Stimulated activated CD4-positive, alpha-beta T cell treated with anti-CD3 and anti-CD28 coated beads, Interleukin-15, amount 100 ng/mL, for 48 hours (primary cell): ENCODE results near the gene GAB2.
"Not testable (repeated sequence)": the region's sequence is repeated elsewhere in the genome, so short reads cannot be mapped to it uniquely, and the experiment has no call there.

Experiments
- DNase-seq, 2 donors: peaks; one replicate each; pipeline ENCODE4 v3.0.0-alpha.2; 2020; ENCODE audit warnings: low read depth in 2 of 2

The GAB2 gene

GRCh38 chr11:78370406-78371172 lies 47.0 kb downstream of the GAB2 start:
- DNase-seq = no peak

DNA sequence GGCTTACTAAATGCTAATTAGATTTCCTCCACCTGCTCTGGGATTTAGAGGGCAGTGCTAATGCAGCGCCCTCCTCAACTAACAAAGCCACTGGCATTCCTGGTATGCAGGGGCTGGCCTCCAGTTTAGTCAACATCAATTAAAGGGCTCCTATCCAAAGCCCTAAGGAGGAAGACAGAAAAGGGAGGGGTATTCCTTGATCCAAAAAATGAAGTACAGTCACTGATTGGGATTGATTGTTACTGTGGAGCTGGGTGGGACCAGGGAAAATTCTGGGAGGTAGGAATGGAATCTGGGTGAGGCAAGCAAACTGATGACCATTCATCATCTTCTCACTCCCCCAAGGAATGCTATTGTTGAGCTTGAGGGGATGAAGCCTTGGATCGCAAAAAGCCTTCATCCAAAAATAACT lies 52.2 kb downstream of the GAB2 start:
- DNase-seq = no peak

GRCh38 chr11:78364128-78364751 lies 53.4 kb downstream of the GAB2 start:
- DNase-seq = no peak

- no peak for DNase-seq
Measured at GRCh38 chr11:78363024-78363619, 54.5 kb downstream of the GAB2 start.

- no peak for DNase-seq
Measured at GRCh38 chr11:78361228-78361627, 56.4 kb downstream of the GAB2 start.

GRCh38 chr11:78359921-78360320 lies 57.7 kb downstream of the GAB2 start:
- no peak for DNase-seq

- DNase-seq = not testable (repeated sequence)
Measured at GRCh38 chr11:78357924-78358323, 59.7 kb downstream of the GAB2 start.

DNA sequence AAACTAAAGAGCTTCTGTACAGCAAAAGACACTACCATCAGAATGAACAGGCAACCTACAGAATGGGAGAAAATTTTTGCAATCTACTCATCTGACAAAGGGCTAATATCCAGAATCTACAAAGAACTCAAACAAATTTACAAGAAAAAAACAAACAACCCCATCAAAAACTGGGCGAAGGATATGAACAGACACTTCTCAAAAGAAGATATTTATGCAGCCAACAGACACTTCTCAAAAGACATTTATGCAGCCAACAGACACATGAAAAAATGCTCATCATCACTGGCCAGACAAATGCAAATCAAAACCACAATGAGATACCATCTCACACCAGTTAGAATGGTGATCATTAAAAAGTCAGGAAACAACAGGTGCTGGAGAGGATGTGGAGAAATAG lies 60.2 kb downstream of the GAB2 start:
- not testable (repeated sequence) for DNase-seq

- not testable (repeated sequence) for DNase-seq
Measured at GRCh38 chr11:78355742-78356141, 61.9 kb downstream of the GAB2 start.

DNA sequence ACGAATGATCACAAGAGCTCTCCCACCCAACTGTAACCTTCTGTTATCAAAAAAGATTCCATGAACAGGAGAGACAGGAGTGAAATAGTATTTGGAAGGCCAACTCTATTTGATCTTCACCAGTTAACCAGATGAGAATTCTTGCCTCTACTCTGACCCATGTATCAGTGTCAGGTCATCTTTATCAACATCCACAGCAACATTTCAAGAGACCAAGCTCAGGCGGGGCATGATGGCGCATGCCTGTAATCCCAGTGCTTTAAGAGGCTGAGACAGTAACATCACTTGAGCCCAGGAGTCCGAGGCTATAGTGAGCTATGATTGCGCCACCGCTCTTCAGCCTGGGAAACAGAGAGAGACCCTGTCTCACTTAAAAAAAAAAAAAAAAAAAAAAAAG lies 62.3 kb downstream of the GAB2 start:
- no peak for DNase-seq

GRCh38 chr11:78354408-78355308 lies 63.0 kb downstream of the GAB2 start:
- no peak for DNase-seq

DNA sequence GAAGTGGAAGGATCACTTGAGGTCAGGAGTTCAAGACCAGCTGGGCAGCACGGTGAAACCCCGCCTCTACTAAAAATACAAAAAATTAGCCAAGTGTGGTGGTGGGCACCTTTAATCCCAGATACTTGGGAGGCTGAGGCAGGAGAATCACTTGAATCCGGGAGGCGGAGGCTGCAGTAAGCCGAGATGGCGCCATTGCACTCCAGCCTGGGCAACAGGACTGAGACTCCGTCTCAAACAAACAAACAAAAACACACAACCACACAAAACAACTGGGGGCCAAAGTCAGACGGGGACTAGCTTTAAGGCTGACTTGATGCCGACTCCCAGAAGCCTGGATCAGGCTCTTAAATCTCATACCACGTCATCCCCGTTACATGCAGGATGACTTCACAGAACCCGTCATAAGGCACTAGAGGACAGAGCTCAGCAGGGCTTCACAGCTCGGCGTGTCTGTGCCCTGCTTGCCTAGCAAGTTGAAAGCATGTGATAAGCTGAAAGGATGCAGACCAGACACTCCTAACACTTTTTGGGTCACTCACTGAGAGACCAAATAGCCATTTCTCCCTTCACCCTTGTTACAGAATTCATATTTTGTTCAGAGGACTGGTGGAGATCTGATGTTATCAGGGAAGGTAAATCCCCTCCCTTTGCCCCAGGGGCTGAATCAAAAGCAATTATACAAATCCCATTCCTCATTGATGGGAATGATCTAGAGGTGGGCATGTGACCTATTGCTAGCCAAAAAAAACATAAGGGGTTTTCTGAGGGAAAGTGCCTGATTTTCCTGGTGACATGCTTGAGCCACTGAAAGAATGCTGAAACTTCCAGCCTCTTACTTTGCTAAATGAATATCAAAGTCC lies 65.4 kb downstream of the GAB2 start:
- DNase-seq = no peak

DNA sequence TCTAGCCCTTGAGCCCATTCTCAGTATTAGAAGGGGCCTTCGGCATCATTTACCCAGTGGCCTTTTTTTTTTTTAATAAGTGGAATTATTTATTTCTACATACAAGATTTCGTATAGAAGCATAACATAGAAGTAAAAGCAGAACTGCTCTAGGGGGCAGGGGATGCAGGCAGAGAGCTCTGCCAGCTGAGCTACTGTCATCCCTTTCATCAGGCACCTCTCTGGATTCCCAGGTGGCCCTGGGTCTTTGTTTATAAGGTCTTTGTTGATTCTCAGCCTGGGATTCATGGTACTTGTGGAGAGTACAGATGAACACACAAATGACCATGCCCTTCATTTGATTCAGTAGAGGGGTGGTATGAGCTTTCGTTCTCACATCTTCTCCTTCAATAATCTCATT lies 66.4 kb downstream of the GAB2 start:
- DNase-seq = no peak

GRCh38 chr11:78350646-78351165 lies 66.9 kb downstream of the GAB2 start:
- no peak for DNase-seq

DNA sequence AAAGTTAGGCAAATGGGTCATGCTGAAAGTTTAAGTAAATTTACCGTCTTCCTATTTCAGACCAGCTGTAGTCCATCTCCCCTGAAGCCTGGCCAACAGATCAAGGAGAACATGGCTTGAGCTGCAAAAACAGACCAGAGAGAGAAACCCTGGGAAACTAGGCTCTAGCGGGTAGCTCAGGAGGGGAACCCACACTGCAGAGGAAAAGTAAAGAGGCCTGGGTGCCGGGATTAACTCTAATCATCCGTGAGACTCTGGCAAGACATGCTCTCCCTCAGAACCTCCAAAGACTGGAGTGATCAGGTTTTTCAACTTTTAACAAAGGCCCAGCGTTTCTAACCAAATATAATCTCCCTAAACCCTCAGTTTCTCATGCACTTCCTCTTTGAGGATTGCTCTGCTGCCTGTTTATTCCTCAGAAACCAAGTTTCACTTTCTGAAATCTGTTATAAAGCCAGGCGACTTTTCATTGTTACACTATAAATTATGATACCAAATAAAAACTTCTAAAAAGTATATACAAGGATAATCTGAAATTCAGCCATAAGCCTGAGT lies 67.5 kb downstream of the GAB2 start:
- DNase-seq = no peak

GRCh38 chr11:78349624-78350023 lies 68.0 kb downstream of the GAB2 start:
- no peak for DNase-seq

- no peak for DNase-seq
Measured at GRCh38 chr11:78349114-78349513, 68.5 kb downstream of the GAB2 start.

DNA sequence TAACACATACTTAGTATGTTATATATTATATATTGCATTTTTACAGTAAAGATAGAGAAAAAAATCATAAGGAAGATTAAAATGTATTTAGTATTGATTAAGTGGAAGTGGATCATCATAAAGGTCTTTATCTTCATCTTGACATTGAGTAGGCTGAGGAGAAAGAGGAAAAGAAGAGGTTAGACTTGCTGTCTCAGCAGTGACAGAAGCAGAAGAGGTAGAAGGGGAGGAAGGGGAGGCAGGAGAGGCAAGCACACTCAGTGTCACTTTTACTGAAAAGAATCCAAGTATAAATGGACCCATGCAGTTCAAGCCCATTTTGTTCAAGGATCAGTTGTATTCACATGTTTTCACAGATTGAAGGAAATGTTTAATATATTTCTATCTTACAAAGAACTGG lies 69.7 kb downstream of the GAB2 start:
- DNase-seq = no peak

DNA sequence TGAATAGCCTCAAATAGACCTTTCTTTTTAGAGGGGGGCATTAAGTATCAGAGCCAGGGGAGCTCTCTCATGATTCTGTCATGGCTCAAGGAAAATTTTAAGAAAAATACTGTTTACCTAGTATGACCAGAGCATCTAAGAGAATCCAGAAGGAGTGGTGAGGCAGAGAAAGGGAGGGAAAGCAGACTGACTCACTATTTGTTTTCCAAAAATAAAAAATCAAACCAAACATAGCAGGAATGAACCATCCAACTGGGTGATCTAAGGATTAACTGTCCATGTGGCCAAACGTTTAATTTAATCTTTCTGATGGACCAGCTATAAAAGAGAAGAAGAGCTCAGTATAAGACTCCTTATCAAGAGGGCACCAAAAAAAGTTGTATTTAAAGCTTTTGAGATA lies 70.8 kb downstream of the GAB2 start:
- no peak for DNase-seq

DNA sequence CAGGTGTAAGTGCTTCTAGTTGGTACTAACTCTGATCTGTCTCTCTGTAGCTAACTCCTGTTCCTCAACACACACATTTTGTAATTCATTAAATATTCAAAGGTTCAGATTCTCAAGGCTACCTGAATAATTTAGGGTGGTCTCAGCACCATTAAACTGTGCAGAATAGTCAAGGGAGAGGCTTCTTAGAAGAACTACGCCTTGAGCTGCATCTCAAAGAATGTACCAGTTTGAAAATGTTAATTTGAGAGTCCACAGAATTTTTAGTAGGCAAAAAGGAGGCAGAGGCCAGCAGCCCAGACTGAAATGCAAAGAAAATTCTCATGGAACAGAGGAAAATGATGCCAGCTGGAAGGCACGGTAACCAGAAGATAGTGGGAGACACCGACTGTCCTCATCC lies 72.2 kb downstream of the GAB2 start:
- DNase-seq = no peak

GRCh38 chr11:78344676-78345075 lies 72.9 kb downstream of the GAB2 start:
- DNase-seq = no peak
